NK-92 treated with Interleukin-12 subunit alpha and Interleukin-12 subunit beta, amount 100 ng/mL, for 24 hours (cell line): ENCODE data around the gene SCNM1.

ENCODE experiments used
- DNase-seq: peaks from one replicate; lab custom pipeline; 2025; lab: John Stamatoyannopoulos, UW

Gene SCNM1

GRCh38 chr1:151165738-151166504 lies at the start of gene SCNM1, which contains the start of gene LYSMD1:
SCNM1 (plus strand) TSS chr1:151166144; CDS start chr1:151166153, 9 bp downstream.
LYSMD1 (minus strand) TSS chr1:151165902; CDS start chr1:151165258, 644 bp downstream.
- DNase-seq: peak; percentile 94

- no peak for DNase-seq
These were observed 41.1 kb upstream of the SCNM1 start for GRCh38 chr1:151124763-151125403.

- DNase-seq: no peak
These were observed 37.1 kb upstream of the SCNM1 start for GRCh38 chr1:151128800-151129199.

- DNase-seq: no peak
These were observed 34.9 kb upstream of the SCNM1 start for GRCh38 chr1:151130987-151131586.

GRCh38 chr1:151131701-151132334 lies 34.1 kb upstream of the SCNM1 start:
- DNase-seq: no peak

GRCh38 chr1:151132335-151133017 lies 33.5 kb upstream of the SCNM1 start:
- no peak for DNase-seq

- no peak for DNase-seq
These were observed 32.7 kb upstream of the SCNM1 start for GRCh38 chr1:151133018-151133806.

- no peak for DNase-seq
These were observed 31.5 kb upstream of the SCNM1 start for GRCh38 chr1:151134396-151134795.

- DNase-seq: no peak
These were observed 31.0 kb upstream of the SCNM1 start for GRCh38 chr1:151134991-151135390.

GRCh38 chr1:151135433-151136385 lies 30.2 kb upstream of the SCNM1 start:
- DNase-seq: no peak

- DNase-seq: no peak
These were observed 28.2 kb upstream of the SCNM1 start for GRCh38 chr1:151137789-151138188.

- no peak for DNase-seq
These were observed 23.4 kb upstream of the SCNM1 start for GRCh38 chr1:151142411-151143056.

GRCh38 chr1:151143057-151143435 lies 22.9 kb upstream of the SCNM1 start:
- no peak for DNase-seq

GRCh38 chr1:151143986-151144385 lies 22.0 kb upstream of the SCNM1 start:
- DNase-seq: no peak

- no peak for DNase-seq
These were observed 21.3 kb upstream of the SCNM1 start for GRCh38 chr1:151144474-151145303.

- no peak for DNase-seq
These were observed 20.5 kb upstream of the SCNM1 start for GRCh38 chr1:151145304-151146071.

- no peak for DNase-seq
These were observed 19.9 kb upstream of the SCNM1 start for GRCh38 chr1:151146072-151146411.
